Calu3 (cell line): ENCODE results near the gene LRP5. TPM values are rescaled to one million over a fixed set of nuclear protein-coding genes. Genes with fewer than 3 reads are reported as not detected.

Experiments used
- BruUV-seq: library from RNA; stranded (reverse); fragments of 400-500 nt; replicated peaks from 2 replicates; lab custom pipeline; 2021; lab: Mats Ljungman, UMichigan
- CTCF ChIA-PET: fragments of 300-600 bp; sonication (Branson Sonifier 250); formaldehyde crosslinking; loops from one replicate; lab custom pipeline; 2022; ENCODE audit warnings: antibody characterized with exemption; lab: Charles Lee
- DNase-seq: peaks from one replicate; pipeline ENCODE4 v3.0.0; 2022
- H3K27ac Mint-ChIP-seq: one replicate; pipeline ENCODE4 v1.8.0; 2022; ENCODE audit warnings: mixed read lengths; ENCODE audit not compliant: unreplicated experiment
- H3K27me3 Mint-ChIP-seq: one replicate; pipeline ENCODE4 v1.8.0; 2022; ENCODE audit warnings: mixed read lengths; ENCODE audit not compliant: unreplicated experiment
- H3K36me3 Mint-ChIP-seq: one replicate; pipeline ENCODE4 v1.8.0; 2022; ENCODE audit warnings: mild to moderate bottlenecking, moderate library complexity, mixed read lengths; ENCODE audit not compliant: insufficient read depth, unreplicated experiment
- H3K4me1 Mint-ChIP-seq: one replicate; pipeline ENCODE4 v1.8.0; 2022; ENCODE audit warnings: mild to moderate bottlenecking, low read depth, mixed read lengths; ENCODE audit not compliant: unreplicated experiment
- H3K4me3 Mint-ChIP-seq: one replicate; pipeline ENCODE4 v1.8.0; 2022; ENCODE audit warnings: mild to moderate bottlenecking, low read depth, moderate library complexity, mixed read lengths; ENCODE audit not compliant: unreplicated experiment
- H3K9me3 Mint-ChIP-seq: one replicate; pipeline ENCODE4 v1.8.0; 2022; ENCODE audit warnings: low read depth, mixed read lengths; ENCODE audit not compliant: unreplicated experiment
- CTCF ChIP-seq: fragments of 200-600 bp; IDR thresholded peaks from one replicate; pipeline ENCODE4 v1.8.0; 2022; ENCODE audit warnings: antibody characterized with exemption; ENCODE audit not compliant: unreplicated experiment
- intact Hi-C: fragments of 100-400 bp; cut with micrococcal nuclease; formaldehyde crosslinking; loops from one replicate; pipeline ENCODE4 v1.10.0; 2022; ENCODE audit not compliant: unreplicated experiment
- total RNA-seq: library from RNA; stranded (reverse); gene quantifications from 2 replicates; pipeline ENCODE4 v1.2.3, GENCODE V29; 2022

LRP5 gene
- total RNA-seq, 1 experiment from 2014 or later, result 82.0 TPM

- Mint-ChIP-seq H3K36me3 (peaks cover 35% of the 10 kb centered on the region), H3K27me3 (no peaks in the 10 kb centered on the region), H3K4me1 (peaks cover 16% of the 10 kb centered on the region), H3K4me3 (no peak overlapping the region), H3K27ac (no peak overlapping the region), H3K9me3 (no peaks in the 10 kb centered on the region)
- no peak for TF ChIP-seq CTCF
- intact Hi-C loops, result no loop called here
- DNase-seq, result no peak
- CTCF ChIA-PET, result interaction anchor here (0.6 to 0.7 kb wide), 2 partner anchors 45 to 107 kb away, joined by 3 to 4 read pairs; no protein-coding TSS in a partner anchor
- no TSS peak for BruUV-seq
Measured at GRCh38 chr11:68264741-68265540, 47.5 kb upstream of the LRP5 start.

DNA sequence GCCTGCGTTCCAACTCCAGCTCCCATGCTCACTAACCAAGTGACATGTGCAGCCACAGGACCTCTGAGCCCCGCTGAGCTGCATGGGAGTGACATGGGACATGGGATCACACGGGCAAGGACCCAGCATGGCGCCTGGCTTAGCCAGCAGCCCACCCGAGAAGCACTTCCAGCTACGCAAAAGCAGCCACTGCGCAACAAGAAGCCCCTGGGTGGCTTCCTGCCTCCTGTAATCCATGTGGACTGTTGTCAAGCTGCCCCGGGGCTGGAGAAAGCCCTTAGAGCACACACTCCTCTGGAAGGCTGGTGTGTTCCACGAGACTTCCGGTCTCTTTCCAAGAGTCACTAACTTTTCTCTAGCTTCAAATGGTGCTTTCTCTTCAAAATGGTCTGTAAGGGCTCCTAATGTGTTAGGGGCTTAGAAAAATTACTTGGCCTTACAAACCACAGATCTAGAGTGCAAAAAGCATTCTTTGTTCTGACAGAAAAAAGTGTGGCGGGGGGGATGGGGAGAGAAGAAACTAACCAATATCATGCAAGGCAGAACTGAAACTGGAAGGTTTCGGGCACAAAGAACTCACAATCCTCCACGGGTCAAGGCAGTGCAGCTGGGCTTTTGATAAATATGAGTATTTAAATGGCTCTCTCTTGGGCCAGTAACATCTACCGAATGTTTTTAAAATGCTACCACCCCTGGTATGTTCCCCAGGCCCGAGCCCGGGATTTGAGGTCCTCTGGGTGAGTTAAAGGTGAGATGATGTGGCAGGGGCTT, 46.1 kb upstream of the LRP5 start:
- DNase-seq, result no peak
- Mint-ChIP-seq H3K27ac (no peak overlapping the region), H3K36me3 (peaks cover 30% of the 10 kb centered on the region), H3K9me3 (no peaks in the 10 kb centered on the region), H3K27me3 (no peaks in the 10 kb centered on the region), H3K4me3 (no peak overlapping the region), H3K4me1 (peaks cover 27% of the 10 kb centered on the region)
- no peak for TF ChIP-seq CTCF
- no TSS peak for BruUV-seq
- intact Hi-C loops, result no loop called here
- CTCF ChIA-PET, result no interaction called here

GRCh38 chr11:68266936-68267880, 45.2 kb upstream of the LRP5 start:
- no peak for DNase-seq
- Mint-ChIP-seq H3K27me3 (no peaks in the 10 kb centered on the region), H3K4me3 (no peak overlapping the region), H3K27ac (no peak overlapping the region), H3K36me3 (peaks cover 30% of the 10 kb centered on the region), H3K4me1 (peaks cover 27% of the 10 kb centered on the region), H3K9me3 (no peaks in the 10 kb centered on the region)
- TF ChIP-seq CTCF, result no peak
- no TSS peak for BruUV-seq
- CTCF ChIA-PET, result no interaction called here
- intact Hi-C loops, result no loop called here

- Mint-ChIP-seq H3K27ac (no peak overlapping the region), H3K4me1 (peaks cover 27% of the 10 kb centered on the region), H3K9me3 (no peaks in the 10 kb centered on the region), H3K36me3 (peaks cover 31% of the 10 kb centered on the region), H3K27me3 (no peaks in the 10 kb centered on the region), H3K4me3 (no peak overlapping the region)
- no peak for TF ChIP-seq CTCF
- DNase-seq, result no peak
- intact Hi-C loops, result no loop called here
- CTCF ChIA-PET, result no interaction called here
- BruUV-seq, result no TSS peak
Measured at GRCh38 chr11:68267881-68268240, 44.5 kb upstream of the LRP5 start.
